Activated CD4-positive, alpha-beta memory T cell treated with anti-CD3 and anti-CD28 coated beads, Interleukin-2, amount 10 ng/mL, durations not matched to agents 7 days and 5 days (primary cell): ENCODE results near the gene ZBTB24. TPM values are rescaled to one million over a fixed set of nuclear protein-coding genes. Genes with fewer than 3 reads are reported as not detected.

Experiments
- CTCF ChIA-PET: fragments of 350-600 bp; sonication (Branson Sonifier 250); formaldehyde crosslinking; loops from one replicate; lab custom pipeline; 2021; ENCODE audit warnings: antibody characterized with exemption, inconsistent platforms; lab: Charles Lee
- POLR2A ChIA-PET: fragments of 350-600 bp; sonication (Branson Sonifier 250); formaldehyde crosslinking; loops from one replicate; lab custom pipeline; 2021; ENCODE audit warnings: antibody characterized with exemption; lab: Charles Lee
- DNase-seq: peaks from one replicate; pipeline ENCODE4 v3.0.0-alpha.2; 2020
- H3K27ac Mint-ChIP-seq: one replicate; pipeline ENCODE4 v1.8.0; 2021; ENCODE audit warnings: mild to moderate bottlenecking, mixed read lengths
- H3K27me3 Mint-ChIP-seq: one replicate; pipeline ENCODE4 v1.8.0; 2021; ENCODE audit warnings: mixed read lengths
- H3K36me3 Mint-ChIP-seq: one replicate; pipeline ENCODE4 v1.8.0; 2021; ENCODE audit warnings: low read depth, mixed read lengths
- H3K4me1 Mint-ChIP-seq: one replicate; pipeline ENCODE4 v1.8.0; 2021; ENCODE audit warnings: mixed read lengths
- H3K4me3 Mint-ChIP-seq: one replicate; pipeline ENCODE4 v1.8.0; 2021; ENCODE audit warnings: mild to moderate bottlenecking, mixed read lengths
- H3K9me3 Mint-ChIP-seq: one replicate; pipeline ENCODE4 v1.8.0; 2021; ENCODE audit warnings: mixed read lengths
- total RNA-seq, 2 experiments: library from RNA; stranded (reverse); gene quantifications; one replicate each; pipeline ENCODE4 v1.2.3, GENCODE V29; 2021

The ZBTB24 gene
- total RNA-seq, 2 experiments from 2014 or later = 16.5 to 17.5 TPM

GRCh38 chr6:109428889-109429477 is 54.0 kb downstream of the ZBTB24 start:
- CTCF ChIA-PET = interaction anchor here (0.7 kb wide), 1 partner anchor 80 kb away, joined by 3 read pairs; no protein-coding TSS in a partner anchor
- Mint-ChIP-seq H3K9me3 (no peaks in the 10 kb centered on the region), H3K27me3 (peaks cover 9% of the 10 kb centered on the region), H3K36me3 (no peaks in the 10 kb centered on the region), H3K27ac (no peak overlapping the region), H3K4me1 (no peaks in the 10 kb centered on the region), H3K4me3 (no peak overlapping the region)
- POLR2A ChIA-PET = interaction anchor here (0.6 kb wide), 1 partner anchor 56 kb away, joined by 3 read pairs; no protein-coding TSS in a partner anchor
- DNase-seq = no peak

GRCh38 chr6:109424946-109425345 is 58.1 kb downstream of the ZBTB24 start:
- H3K36me3 Mint-ChIP-seq = no peaks in the 10 kb centered on the region
- H3K9me3 Mint-ChIP-seq = no peaks in the 10 kb centered on the region
- CTCF ChIA-PET = no interaction called here
- no peak overlapping the region for H3K27ac Mint-ChIP-seq
- H3K4me1 Mint-ChIP-seq = no peaks in the 10 kb centered on the region
- peaks cover 3% of the 10 kb centered on the region for H3K27me3 Mint-ChIP-seq
- H3K4me3 Mint-ChIP-seq = no peak overlapping the region
- POLR2A ChIA-PET = no interaction called here
- DNase-seq = no peak

- no peak overlapping the region for H3K27ac Mint-ChIP-seq
- no peaks in the 10 kb centered on the region for H3K36me3 Mint-ChIP-seq
- no peak for DNase-seq
- CTCF ChIA-PET = interaction anchor here (0.6 kb wide), 1 partner anchor 618 kb away, joined by 3 read pairs; no protein-coding TSS in a partner anchor
- no peaks in the 10 kb centered on the region for H3K9me3 Mint-ChIP-seq
- H3K27me3 Mint-ChIP-seq = peaks cover 2% of the 10 kb centered on the region
- H3K4me3 Mint-ChIP-seq = no peak overlapping the region
- POLR2A ChIA-PET = no interaction called here
- no peaks in the 10 kb centered on the region for H3K4me1 Mint-ChIP-seq
These were observed 61.8 kb downstream of the ZBTB24 start for GRCh38 chr6:109421184-109421583.

GRCh38 chr6:109420751-109421150 is 62.3 kb downstream of the ZBTB24 start:
- ChIA-PET CTCF (interaction anchor here (0.6 kb wide), 1 partner anchor 618 kb away, joined by 3 read pairs; no protein-coding TSS in a partner anchor), POLR2A (no interaction called here)
- DNase-seq = no peak
- no peak overlapping the region for H3K27ac Mint-ChIP-seq
- no peaks in the 10 kb centered on the region for H3K4me1 Mint-ChIP-seq
- H3K36me3 Mint-ChIP-seq = no peaks in the 10 kb centered on the region
- H3K4me3 Mint-ChIP-seq = no peak overlapping the region
- no peaks in the 10 kb centered on the region for H3K9me3 Mint-ChIP-seq
- H3K27me3 Mint-ChIP-seq = peaks cover 2% of the 10 kb centered on the region

- no peaks in the 10 kb centered on the region for H3K36me3 Mint-ChIP-seq
- no peak for DNase-seq
- H3K4me1 Mint-ChIP-seq = no peaks in the 10 kb centered on the region
- H3K4me3 Mint-ChIP-seq = no peak overlapping the region
- H3K9me3 Mint-ChIP-seq = no peaks in the 10 kb centered on the region
- ChIA-PET POLR2A (no interaction called here), CTCF (no interaction called here)
- no peak overlapping the region for H3K27ac Mint-ChIP-seq
- H3K27me3 Mint-ChIP-seq = peaks cover 6% of the 10 kb centered on the region
These were observed 65.4 kb downstream of the ZBTB24 start for GRCh38 chr6:109417646-109418045.

Other genes with a start within 250 kb of the ZBTB24 start
- 100 to 1,000 TPM; 354 to 370 TPM for gene CD164, start 100.8 kb downstream of the ZBTB24 start, total RNA-seq
- gene PPIL6, start 42.6 kb downstream of the ZBTB24 start, total RNA-seq = not detected
- 10 to 100 TPM; 15.9 to 16.9 TPM for gene SMPD2, start 42.5 kb downstream of the ZBTB24 start, total RNA-seq
- 100 to 1,000 TPM; 125 to 128 TPM for gene MICAL1, start 27.4 kb downstream of the ZBTB24 start, total RNA-seq
- gene AK9, start 208.0 kb upstream of the ZBTB24 start, total RNA-seq = 1 to 10 TPM; 4.9 to 5.5 TPM
- 10 to 100 TPM; 13.5 to 14.4 TPM for gene FIG4, start 208.1 kb upstream of the ZBTB24 start, total RNA-seq